ENCODE results near the gene HOXD12.

HOXD12 gene, protein sequence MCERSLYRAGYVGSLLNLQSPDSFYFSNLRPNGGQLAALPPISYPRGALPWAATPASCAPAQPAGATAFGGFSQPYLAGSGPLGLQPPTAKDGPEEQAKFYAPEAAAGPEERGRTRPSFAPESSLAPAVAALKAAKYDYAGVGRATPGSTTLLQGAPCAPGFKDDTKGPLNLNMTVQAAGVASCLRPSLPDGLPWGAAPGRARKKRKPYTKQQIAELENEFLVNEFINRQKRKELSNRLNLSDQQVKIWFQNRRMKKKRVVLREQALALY

DNA sequence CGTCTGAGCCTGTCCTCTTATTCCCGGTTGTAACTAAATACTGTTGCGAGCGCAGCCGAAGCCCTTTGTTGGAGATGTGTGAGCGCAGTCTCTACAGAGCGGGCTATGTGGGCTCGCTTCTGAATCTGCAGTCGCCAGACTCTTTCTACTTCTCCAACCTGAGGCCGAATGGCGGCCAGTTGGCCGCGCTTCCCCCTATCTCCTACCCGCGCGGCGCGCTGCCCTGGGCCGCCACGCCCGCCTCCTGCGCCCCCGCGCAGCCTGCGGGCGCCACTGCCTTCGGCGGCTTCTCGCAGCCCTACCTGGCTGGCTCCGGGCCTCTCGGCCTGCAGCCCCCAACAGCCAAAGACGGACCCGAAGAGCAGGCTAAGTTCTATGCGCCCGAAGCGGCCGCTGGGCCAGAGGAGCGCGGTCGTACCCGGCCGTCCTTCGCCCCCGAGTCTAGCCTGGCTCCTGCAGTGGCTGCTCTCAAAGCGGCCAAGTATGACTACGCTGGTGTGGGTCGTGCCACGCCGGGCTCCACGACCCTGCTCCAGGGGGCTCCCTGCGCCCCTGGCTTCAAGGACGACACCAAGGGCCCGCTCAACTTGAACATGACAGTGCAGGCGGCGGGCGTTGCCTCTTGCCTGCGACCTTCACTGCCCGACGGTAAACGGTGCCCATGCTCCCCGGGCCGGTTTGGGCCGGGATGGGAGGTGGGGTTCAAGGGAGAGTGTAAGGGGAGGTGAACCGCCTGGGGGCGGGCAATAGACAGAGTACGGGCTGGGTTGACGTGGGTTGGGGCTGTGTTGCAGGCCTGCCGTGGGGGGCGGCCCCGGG, at the start of gene HOXD12:
Gene HOXD12 (plus strand): TSS at position 68 of the 819 bp plus-strand sequence. CDS start 7 bp downstream, at position 75.
- DNase-seq (ENCODE audit: low read depth): no peak

DNA sequence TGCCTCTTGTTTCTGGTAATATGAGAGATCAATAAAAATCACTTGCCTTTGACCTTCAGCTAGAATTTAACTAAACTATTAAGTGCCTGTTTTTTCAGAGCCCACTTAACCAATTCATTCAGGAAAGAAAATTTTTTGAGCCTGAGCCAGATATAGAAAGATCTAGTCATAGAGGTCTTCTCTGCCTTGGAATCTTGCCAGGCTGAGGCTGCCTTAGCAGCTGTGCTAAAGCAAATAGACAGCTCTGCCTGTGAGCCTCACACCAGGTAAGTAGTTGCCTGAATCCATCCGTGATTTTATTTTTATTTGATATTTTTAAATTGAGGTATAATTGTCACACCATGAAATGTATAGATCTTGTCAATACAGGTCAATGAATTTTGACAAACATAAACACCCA, 43.2 kb upstream of the HOXD12 start:
- no peak for DNase-seq (ENCODE audit: low read depth)

DNA sequence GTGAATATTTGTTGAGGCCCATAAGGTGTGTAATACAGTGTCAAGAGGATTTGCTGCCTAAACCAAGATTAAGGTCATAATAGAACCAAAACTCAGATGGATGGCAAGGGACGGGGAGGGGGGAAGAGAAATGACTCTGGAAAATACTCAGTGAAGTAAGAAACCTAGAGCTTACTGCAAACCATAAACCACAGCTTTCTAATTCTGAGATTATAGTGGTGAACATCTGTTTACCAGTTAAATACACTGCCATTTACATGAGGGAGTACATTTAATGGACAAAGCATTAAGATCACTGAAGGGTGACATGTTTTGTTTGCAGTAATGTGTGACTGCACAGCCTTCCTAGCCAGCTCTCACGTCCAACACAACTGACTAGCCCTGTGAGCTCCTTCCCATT, 35.6 kb upstream of the HOXD12 start:
- DNase-seq (ENCODE audit: low read depth): no peak

DNA sequence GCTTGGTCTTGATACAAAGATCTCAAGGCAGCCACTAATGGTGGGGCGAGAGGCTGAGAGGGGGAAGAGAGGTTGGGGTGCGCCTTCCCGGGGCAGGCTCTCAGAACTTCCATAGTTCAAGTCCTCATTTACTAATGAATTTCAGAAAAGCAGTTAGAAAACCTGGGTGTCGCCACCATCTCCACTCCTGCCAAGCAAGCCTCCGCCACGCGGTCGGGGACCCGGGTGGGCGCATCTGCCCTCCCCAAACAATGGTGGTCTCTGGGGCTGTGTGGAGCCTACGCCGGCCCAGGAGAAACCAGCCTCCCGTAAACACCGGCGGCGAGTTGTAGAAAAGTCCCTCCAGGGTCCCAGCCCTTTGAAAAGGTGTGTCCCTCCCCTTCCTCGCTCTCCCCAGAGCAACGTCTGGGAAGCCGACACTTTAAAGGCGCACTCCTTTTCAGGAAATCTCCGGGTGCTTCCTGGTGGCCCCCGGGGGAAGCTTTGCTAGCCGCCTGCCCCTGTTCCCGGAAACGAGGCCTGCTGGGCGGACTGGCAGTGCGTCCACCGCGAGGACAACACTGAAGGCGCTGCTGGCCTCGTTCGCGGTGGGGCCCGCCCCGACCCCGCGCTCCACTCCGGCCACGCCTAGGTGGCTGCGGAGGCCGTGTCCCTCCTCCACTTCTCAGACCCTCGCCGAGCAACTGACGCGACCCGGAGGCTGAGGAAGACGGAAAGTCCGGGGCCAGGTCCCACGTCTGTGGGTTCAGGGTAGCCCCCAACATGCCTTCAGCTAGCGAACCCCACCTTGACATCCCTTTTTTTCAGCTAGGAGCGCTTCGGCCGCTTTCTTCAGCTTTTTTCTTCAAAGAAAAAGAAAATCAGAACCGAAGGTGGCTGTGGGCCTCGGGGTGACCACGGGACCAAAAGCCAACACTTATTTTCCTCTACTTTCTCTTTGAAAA, 32.7 kb upstream of the HOXD12 start:
- DNase-seq (ENCODE audit: low read depth): no peak

DNA sequence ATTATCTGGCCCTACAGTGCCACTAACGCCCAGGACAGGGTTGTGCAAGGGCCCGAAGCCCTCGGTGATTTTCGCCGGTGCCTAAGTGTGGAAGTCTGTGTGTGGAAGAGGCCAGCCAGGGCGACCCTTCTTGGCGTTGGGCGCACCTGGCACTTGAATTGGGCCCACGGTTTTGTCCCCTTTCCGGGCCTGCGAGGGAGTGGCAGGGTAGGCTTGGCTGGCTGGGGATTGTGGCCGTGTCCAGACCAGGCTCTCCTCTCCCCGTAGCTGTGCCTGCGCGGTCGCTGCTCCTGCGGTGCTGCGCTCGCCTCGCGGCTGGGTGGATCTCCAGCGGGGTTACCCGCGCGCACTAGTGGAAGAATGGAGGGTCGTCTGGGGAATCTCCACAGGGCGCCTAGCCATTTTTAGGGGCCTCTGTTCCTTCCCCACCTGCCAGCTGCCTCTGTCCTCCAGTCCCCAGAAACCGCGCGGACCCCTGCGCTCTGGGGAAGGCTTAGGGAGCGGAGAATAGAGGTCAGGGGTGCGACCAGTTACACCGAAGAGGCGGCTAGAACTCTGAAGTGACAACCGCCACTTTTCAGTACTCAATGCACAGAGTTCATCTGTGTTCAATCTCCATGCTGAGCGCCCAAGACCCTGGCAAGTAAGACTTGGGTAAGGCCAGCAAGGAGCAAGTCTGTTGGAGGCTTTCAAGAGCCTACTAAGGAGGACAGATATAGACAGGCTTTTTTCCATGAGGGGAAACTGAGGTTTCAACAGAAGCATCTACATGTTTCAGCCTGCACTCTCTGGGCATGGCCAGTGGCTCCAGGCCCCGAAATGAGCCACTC, 31.8 kb upstream of the HOXD12 start:
- no peak for DNase-seq (ENCODE audit: low read depth)

DNA sequence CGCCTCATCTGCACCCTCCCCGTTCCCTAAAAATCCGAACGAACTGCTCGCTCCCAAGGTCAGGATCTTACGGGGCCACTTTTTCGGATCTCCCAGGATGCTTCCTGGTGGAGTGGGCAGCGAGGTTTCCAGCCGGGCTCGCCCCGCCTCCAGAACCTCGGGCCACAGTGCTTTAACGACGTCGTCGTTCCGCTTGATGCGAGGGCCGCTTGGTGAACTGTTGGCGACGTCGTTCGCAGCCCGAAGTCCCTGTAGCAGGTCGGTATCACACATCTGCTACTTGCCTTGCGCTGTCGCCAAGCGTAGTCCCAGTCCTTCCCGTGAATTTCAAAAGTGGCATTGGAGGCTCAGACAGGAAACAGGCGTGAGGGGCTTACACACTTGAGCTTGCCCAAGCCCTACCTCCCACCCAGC, 31.2 kb upstream of the HOXD12 start:
- no peak for DNase-seq (ENCODE audit: low read depth)

DNA sequence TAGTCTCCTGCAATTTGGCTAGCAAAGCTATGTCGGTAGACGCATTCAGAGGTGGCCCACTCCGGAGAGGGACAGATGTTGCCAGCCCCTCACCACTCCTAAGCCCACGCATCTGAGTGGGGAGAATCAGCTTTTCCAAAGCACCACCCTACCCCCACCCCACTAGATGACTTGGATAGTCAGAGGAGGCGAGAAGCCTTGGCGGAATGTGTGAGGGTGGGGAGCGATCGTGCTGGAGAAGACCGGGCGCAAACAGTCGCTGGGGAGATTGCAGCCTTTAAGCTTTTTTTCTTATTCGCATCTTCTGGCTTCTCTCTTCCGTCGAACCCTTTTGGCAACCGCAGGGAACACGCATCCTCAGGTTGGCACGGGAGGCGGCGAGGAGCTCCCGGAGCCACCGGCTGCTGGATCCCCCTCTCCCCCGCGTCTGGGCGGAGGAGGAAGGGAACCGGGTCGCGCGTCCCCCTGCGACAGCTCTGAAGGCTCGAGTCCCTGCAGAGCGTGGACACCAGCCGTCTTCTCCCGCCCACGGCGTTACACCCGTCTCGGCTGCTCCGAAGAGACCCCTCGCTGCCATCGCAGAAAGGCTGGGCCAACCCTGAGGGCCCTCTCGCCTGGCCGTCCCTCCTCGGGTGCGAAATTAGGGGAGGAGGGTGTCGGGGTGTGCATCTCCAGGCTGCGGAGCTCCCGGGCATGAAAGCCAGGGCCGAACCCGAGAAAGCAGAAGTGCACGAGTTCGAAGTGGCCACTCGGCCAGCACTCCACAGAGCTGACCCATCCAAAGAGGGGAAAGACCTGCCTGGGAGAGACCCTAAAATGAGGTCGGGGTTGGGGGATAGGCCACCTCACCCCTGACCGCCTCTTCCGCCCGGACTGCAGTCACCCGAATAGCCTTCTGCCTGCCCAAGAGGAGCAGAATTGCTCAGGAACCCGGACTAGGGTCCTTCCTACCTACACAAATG, 28.0 kb upstream of the HOXD12 start:
- DNase-seq (ENCODE audit: low read depth): no peak

DNA sequence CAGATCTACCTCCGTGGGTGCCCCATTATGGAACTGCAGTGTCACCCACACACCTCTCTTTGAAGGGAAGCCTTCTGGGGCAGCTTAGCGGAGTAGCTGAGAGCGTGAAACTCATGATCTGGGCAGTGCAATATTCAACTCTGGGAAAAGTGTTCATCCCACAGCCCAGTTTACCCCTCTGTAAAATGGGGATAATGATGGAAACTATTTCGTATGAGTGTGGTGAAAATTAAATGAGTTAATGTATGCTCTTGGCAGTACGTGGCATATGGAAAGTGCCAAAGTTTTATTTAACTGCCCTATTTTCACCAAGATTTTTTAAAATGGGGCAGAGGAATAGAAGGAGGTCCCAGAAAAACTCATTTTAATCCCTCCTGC, 27.3 kb upstream of the HOXD12 start:
- no peak for DNase-seq (ENCODE audit: low read depth)

DNA sequence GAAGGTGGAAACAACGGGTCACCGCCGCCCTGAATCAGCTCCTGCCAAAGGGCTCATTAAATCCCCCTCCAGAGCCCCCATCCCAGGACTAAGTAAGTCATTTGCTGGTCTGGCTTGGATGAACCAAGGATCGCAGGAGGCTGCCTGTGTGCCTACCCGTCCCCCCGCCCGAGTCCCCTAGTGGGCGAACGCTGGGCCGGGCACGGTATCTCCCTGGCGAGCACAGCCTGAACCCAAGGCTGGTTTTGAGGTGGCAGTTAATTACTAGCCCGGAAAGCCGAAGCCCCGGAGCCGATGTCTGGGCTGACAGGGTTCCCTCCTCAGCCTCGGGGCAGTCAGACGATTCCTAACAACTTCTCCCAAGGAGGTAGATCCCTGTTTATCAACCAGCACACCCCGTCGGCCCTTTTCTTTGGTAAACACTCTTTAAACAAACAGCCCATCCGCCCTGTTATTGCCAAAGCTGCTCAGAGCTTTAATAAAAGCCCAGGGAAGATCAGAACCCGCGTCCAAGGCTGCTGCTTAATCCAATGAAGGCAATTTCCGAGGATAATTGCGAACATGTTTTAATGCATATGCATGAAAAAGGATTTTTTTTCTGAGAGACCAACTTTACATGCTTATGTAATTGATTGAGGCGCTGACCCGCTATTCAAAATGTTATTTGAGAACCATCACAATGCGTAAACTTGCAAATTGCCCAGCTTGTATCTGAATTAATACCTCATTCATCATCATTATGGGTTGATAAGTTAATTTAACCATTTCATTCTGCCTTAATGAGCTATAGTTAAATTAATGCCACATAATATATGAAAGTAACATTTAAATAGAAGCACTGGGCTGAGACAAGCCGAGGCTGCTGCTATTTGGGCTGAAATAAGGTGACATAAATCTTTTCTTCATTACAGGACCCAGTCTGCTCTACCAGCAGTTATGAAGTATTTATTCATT, 26.4 kb upstream of the HOXD12 start:
- DNase-seq (ENCODE audit: low read depth): no peak

DNA sequence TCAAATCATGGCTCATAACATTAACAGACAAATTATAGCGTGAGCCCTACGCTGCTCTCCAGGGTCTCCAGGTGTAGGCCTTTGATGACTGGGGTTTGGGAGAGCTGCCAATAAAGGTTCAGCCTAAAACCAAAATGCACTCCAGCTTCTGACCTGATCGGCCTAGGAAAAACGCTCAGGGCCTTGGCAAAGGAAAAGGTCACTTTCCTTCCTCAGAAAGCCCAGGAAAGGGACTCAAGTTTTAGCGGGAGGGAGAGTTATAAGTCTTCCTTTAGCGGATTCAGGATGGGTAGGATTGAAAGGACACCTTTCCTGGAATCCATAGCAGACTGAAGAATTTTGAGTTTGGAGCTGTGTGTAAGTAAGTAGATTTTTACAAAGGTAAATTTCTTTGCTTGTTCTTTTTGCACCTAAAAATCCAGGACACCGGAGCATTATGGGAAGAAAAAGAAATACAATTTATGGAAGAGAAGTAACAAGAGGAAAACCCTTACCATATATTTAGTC, 24.6 kb upstream of the HOXD12 start:
- DNase-seq (ENCODE audit: low read depth): no peak

DNA sequence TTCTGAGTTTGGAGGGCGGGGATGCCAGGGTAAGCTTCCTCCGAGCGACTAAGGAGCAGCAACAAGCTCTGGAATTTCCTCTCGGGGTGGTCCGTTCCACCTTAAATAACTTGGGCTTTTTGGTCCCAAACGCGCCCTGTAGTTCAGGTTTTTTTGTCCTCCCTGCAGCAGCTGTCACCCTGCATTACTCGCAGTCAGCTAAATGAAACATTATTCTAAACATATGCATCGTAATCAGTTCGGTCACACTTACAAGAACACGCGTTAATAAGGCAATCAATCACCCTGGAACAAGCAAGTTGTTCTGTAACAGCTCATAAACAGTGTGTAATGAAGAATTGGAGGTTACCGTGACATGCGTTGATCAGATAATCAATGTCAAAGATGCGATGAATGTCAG, 24.1 kb upstream of the HOXD12 start:
- no peak for DNase-seq (ENCODE audit: low read depth)

DNA sequence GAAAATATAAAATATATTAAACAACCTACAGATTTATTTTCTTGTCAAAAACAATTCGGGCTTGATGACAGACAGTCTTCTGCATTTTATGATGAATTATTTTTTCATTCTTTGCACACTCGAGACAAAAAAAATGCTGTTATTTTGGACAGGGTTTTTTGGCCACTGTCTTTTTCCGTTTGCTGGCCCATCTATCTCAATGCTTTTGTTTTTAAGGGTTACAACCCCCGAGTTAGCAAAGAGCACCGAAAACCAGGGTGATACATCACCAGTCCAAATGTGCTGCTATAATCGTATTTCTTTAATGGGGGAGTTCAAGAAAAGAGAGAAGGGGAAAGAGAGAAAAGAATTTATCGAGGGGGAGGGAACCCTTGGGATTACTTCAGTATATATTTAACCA, 23.5 kb upstream of the HOXD12 start:
- no peak for DNase-seq (ENCODE audit: low read depth)

DNA sequence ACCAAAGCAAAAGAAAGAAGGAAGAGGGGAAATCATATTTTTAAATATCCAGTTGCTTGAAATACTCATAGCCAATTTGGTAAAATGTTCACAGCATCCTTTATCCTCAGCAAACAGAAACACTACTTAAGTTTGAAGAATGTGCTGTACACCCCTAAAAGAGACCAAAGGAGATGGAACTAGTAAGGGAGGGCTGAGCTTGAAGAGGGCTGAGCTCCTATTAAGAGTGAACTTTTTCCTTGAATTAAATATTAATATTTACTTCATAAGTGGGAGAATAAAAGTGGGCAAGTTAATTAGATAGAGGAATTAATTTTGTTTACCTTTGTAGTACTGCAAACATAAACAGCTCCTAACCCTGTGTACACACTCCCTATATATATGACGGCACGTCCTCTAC, 22.8 kb upstream of the HOXD12 start:
- no peak for DNase-seq (ENCODE audit: low read depth)

DNA sequence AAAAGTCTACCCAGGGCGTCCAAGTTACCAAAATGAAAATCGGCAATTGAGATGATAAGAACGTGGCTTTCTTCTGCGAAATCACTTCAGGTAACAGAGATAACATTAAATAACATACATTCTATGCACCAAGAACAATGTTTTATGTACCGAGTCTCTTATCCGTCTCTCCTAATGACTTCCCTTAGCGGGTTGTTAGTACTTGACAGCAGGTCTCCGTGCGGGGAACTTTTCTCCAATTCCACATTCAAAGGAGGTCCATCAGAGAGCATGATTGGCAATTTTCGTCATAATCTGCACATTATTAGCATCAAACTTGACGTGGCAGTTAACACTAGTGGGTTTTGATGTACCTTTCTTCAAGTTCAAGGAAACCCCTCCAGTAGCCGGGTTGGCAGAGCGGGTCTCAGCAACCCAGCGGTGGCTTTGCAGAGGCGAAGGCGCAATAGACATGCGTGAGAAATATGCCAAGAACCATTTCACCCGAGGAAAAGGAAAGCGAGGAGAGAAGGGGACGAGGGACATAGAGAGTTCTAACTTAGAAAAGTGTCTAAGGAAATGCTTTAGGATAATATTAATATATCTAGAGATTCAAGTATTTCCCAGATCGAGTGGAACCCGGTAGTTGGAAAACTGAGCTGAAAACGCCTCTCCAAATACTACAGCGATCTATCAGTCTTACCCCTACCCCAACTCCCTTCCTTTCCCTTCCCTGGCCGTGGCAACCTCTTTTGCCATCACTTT, 20.9 kb upstream of the HOXD12 start:
- no peak for DNase-seq (ENCODE audit: low read depth)

DNA sequence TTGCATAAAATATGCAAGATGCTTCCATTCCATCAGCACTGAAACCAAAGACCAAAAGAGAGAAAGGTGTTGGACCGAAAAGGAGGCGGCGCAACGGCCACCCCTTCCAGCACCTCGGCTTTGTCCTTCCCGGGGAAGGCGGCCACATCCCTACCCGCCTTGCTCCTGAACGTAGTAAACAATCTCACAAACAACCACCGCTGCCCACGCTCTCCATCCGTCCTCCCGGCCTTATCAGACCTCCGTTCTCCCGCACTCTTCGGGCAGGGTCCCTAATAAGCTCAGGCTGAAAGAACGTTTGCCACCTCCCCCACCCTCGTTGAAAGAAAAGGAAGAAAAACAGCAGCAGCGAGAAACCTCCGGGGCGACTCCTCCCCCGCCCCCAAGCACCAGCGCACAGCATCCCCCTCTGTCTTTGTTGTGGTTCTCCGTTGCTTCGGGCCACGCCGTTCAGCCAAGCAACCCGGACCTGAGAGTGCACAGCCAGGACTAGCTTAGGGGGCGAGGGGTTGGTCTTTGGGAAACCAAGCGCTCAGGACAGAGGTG, 20.2 kb upstream of the HOXD12 start:
- no peak for DNase-seq (ENCODE audit: low read depth)

DNA sequence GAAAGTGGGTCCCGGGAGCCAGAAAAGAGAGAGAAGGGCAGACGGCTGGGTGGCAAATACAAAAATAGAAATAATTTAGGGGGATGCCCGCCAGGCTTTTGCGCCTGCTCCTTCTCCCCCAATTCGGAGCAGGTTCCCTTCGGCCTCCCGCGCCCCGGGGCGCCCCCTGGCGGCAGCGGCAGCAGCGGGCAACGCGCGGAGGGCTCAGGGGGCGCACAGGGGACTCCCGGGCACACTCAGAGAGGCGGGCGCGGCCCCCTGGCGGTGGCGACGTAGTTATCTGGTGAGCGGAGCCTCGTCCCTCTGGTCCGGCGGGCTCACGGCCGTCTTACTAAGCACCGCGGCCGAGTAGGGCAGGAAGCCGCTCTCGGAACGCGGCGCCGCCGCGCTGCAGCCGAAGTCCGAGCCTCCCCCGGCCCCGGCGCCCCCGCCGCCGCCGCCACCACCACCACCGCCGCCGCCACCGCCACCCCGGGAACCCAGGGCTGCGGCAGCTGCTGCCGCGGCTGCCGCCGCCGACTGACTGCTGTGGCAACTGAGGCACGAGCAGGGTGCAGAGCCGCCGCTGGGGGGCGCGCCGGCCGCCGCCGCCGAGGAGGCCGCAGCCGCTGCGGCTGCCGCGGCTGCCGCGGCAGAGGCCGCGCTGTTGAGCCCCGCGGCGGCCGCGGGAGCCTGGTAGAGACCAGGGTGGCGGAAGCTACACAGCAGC, 19.6 kb upstream of the HOXD12 start:
- peak; percentile 14 for DNase-seq (ENCODE audit: low read depth)

Data from iris pigment epithelial cell (primary cell).